Colonic mucosa (tissue), 4 donors: ENCODE measurements around the gene EPHB1. TPM values are rescaled to one million over a fixed set of nuclear protein-coding genes. Genes with fewer than 3 reads are reported as not detected.

Experiments
- DNase-seq: peaks from one replicate; pipeline ENCODE4 v3.0.0-alpha.2; 2020
- H3K27ac ChIP-seq: fragments of 200-600 bp; one replicate; pipeline ENCODE4 v1.8.0; 2021
- H3K27me3 ChIP-seq: fragments of 200-600 bp; one replicate; pipeline ENCODE4 v1.8.0; 2021
- H3K36me3 ChIP-seq: fragments of 200-600 bp; one replicate; pipeline ENCODE4 v1.8.0; 2021
- H3K4me1 ChIP-seq: fragments of 200-600 bp; one replicate; pipeline ENCODE4 v1.8.0; 2021; ENCODE audit warnings: mild to moderate bottlenecking
- H3K4me3 ChIP-seq: fragments of 200-600 bp; one replicate; pipeline ENCODE4 v1.8.0; 2021
- H3K9ac ChIP-seq, 2 donors: one replicate each; pipeline ENCODE4 v1.7.0; 2013; ENCODE audit warnings: control low read depth in 2 of 2, low read depth in 2 of 2, low read length in 2 of 2
- H3K9me3 ChIP-seq: fragments of 200-600 bp; one replicate; pipeline ENCODE4 v1.8.0; 2021
- CTCF ChIP-seq: fragments of 200-600 bp; IDR thresholded peaks from one replicate; pipeline ENCODE4 v1.8.0; 2022; ENCODE audit warnings: antibody characterized with exemption, mild to moderate bottlenecking
- intact Hi-C: fragments of 100-400 bp; cut with DNase I; formaldehyde crosslinking; loops from one replicate; pipeline ENCODE4 v1.14.1; 2022
- total RNA-seq, 2 donors: library from RNA; stranded (reverse); fragmentation: NEBNext Ultra II Directional in 1 of 2; extraction: Animal tissue kit (Norgen Biotek cat#: 25700) in 1 of 2; gene quantifications; one replicate each; pipeline ENCODE4 v1.2.1, GENCODE V29; 2021
- donor health status: healthy.
- donor health status: DM: no; HTN: no; CAD: no.
- donor health status: DM: no; HTN: no; CAD: no.

Gene EPHB1
- total RNA-seq, 2 donors from 2014 or later: 0.40 to 0.74 TPM

- no peak for DNase-seq
- Histone ChIP-seq H3K4me1 (no peaks in the 10 kb centered on the region), H3K27me3 (peaks cover 29% of the 10 kb centered on the region), H3K36me3 (no peaks in the 10 kb centered on the region), H3K27ac (no peak overlapping the region), H3K9ac (no peak overlapping the region), H3K4me3 (no peak overlapping the region), H3K9me3 (no peaks in the 10 kb centered on the region)
- intact Hi-C loops: loop anchor here (5.0 to 10.0 kb wide), 2 partner anchors 710 to 1098 kb away; no protein-coding TSS in a partner anchor
- TF ChIP-seq CTCF: no peak
These were observed 737 bp upstream of the EPHB1 start for GRCh38 chr3:134794323-134794722.

- Histone ChIP-seq H3K4me3 (peak overlapping the region; percentile 43), H3K36me3 (no peaks in the 10 kb centered on the region), H3K9me3 (no peaks in the 10 kb centered on the region), H3K9ac (no peak overlapping the region), H3K4me1 (no peaks in the 10 kb centered on the region), H3K27me3 (peaks cover 29% of the 10 kb centered on the region), H3K27ac (no peak overlapping the region)
- no peak for TF ChIP-seq CTCF
- no peak for DNase-seq
- intact Hi-C loops: loop anchor here (10.0 kb wide), 1 partner anchor 709 kb away; no protein-coding TSS in a partner anchor
These were observed 753 bp downstream of the EPHB1 start for GRCh38 chr3:134795746-134796280.

GRCh38 chr3:134796281-134797056 lies 1.4 kb downstream of the EPHB1 start:
- Histone ChIP-seq H3K4me1 (no peaks in the 10 kb centered on the region), H3K9me3 (no peaks in the 10 kb centered on the region), H3K27ac (no peak overlapping the region), H3K9ac (no peak overlapping the region), H3K36me3 (no peaks in the 10 kb centered on the region), H3K27me3 (peaks cover 29% of the 10 kb centered on the region), H3K4me3 (peak overlapping the region; percentile 43)
- DNase-seq: no peak
- intact Hi-C loops: loop anchor here (10.0 kb wide), 1 partner anchor 708 kb away; no protein-coding TSS in a partner anchor
- TF ChIP-seq CTCF: no peak

- intact Hi-C loops: loop anchor here (10.0 kb wide), 1 partner anchor 708 kb away; no protein-coding TSS in a partner anchor
These were observed 2.1 kb downstream of the EPHB1 start for GRCh38 chr3:134797057-134797740.

More at GRCh38 chr3:134797057-134797740, 2.1 kb downstream of the EPHB1 start:
- H3K27ac ChIP-seq: no peak overlapping the region
- no peaks in the 10 kb centered on the region for H3K4me1 ChIP-seq
- H3K27me3 ChIP-seq: peaks cover 29% of the 10 kb centered on the region
- H3K9ac ChIP-seq: no peak overlapping the region
- no peaks in the 10 kb centered on the region for H3K36me3 ChIP-seq
- no peak overlapping the region for H3K4me3 ChIP-seq
- TF ChIP-seq CTCF: no peak
- DNase-seq: no peak
- H3K9me3 ChIP-seq: no peaks in the 10 kb centered on the region
